ENCODE measurements around the gene GLI3.

Gene GLI3

DNA sequence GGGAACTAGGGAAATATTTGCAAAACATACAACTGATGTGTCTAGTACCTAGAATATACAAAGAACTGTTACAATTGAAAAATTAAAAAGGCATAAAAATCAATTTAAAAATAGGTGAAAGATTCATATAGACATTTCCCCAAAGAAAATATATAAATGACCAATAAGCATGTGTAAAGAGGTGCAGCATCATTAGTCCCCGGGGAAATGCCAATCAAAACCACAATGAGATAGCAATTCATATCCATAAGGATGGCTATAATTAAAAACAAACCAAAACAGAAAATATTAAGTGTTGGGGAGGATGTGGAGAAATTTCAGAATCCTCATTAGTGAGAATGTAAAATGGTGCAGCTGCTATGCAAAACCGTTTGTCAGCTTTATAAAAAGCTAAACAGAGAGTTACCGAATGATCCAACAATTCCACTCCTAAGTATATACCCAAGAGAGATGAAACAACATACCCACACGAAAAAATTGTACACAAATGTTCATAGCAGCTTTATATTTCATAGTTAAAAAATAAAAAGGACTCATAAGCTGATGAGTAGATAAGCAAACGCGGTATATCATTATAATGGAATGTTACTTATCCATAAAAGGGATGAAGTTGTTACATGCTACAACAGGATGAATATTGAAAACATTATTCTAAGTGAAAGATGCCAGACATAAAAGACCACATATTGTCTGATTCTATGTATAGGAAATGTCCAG is 324.0 kb downstream of the GLI3 start:
- no peak for DNase-seq

DNA sequence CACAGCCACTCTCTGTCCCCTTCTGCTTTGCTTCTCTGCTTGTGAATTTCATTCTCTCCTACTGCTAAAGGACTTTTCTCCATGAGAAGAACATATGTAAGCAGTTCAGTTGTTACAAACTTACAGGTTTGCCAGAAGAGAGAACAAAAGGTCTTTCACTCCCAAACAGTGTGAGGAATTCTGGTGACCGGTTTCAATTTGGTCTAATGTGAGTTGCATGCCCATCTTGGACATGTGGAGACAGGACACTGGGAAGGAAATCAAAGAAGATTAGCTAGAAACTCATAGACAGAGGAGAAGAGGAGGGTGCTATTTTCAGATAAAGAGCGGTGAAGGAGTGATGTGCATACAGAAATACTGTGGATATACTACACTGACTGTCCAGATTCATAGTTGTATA is 324.6 kb downstream of the GLI3 start:
- no peak for DNase-seq

- DNase-seq: no peak
Observed at GRCh38 chr7:41911792-41912191, 325.2 kb downstream of the GLI3 start.
